ENCODE measurements around the gene AASDH.

The AASDH gene

DNA sequence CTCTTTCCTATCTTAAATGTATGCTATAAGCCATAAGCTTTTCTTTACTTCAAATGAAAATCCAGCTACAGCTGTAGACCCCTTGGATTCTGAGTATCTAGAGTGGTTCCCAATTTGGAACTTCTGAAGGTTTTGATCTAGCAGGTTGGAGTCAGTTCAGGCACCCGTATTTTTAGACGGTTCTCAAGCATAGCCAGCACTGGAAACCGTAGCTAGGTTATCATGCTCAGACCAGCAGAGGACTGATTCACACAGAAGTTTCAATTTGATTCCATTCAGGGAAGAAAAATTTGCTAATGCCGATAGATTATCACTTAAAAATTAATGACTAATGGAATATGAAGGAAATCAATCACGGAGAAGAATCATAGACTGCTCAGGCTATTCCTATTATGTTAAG is 36.9 kb upstream of the AASDH start:
- peaks cover 13% of the 10 kb centered on the region for H3K4me1 ChIP-seq (ENCODE audit: insufficient read depth, low read length)
- no peaks in the 10 kb centered on the region for H3K27me3 ChIP-seq (ENCODE audit: insufficient read depth, low read length)
- H3K4me3 ChIP-seq (ENCODE audit: low read length) = no peak overlapping the region
- no peak overlapping the region for H3K27ac ChIP-seq (ENCODE audit: low read depth, low read length)
- H3K9ac ChIP-seq (ENCODE audit: low read depth, low read length) = no peak overlapping the region
- H3K9me3 ChIP-seq (ENCODE audit: insufficient read depth, low read depth, low read length) = peaks cover 3% of the 10 kb centered on the region
- H3K36me3 ChIP-seq (ENCODE audit: insufficient read depth, low read length) = peaks cover 22% of the 10 kb centered on the region
- WGBS = 92% methylated on average over 5 of the region's 5 CpGs

- Histone ChIP-seq H3K36me3 (ENCODE audit: insufficient read depth, low read length) (peaks cover 12% of the 10 kb centered on the region), H3K27ac (ENCODE audit: low read depth, low read length) (no peak overlapping the region), H3K27me3 (ENCODE audit: insufficient read depth, low read length) (no peaks in the 10 kb centered on the region), H3K4me1 (ENCODE audit: insufficient read depth, low read length) (peaks cover 9% of the 10 kb centered on the region), H3K9me3 (ENCODE audit: insufficient read depth, low read depth, low read length) (peaks cover 3% of the 10 kb centered on the region), H3K4me3 (ENCODE audit: low read length) (no peak overlapping the region), H3K9ac (ENCODE audit: low read depth, low read length) (no peak overlapping the region)
- WGBS = 96% methylated on average over 3 of the region's 3 CpGs
Measured at GRCh38 chr4:56417396-56417795, 30.1 kb upstream of the AASDH start.

GRCh38 chr4:56416349-56416748 is 29.1 kb upstream of the AASDH start:
- WGBS = 88% methylated on average over 2 of the region's 3 CpGs
- H3K4me3 ChIP-seq (ENCODE audit: low read length) = no peak overlapping the region
- H3K27ac ChIP-seq (ENCODE audit: low read depth, low read length) = no peak overlapping the region
- peaks cover 1% of the 10 kb centered on the region for H3K9me3 ChIP-seq (ENCODE audit: insufficient read depth, low read depth, low read length)
- H3K4me1 ChIP-seq (ENCODE audit: insufficient read depth, low read length) = peaks cover 17% of the 10 kb centered on the region
- peaks cover 8% of the 10 kb centered on the region for H3K36me3 ChIP-seq (ENCODE audit: insufficient read depth, low read length)
- no peaks in the 10 kb centered on the region for H3K27me3 ChIP-seq (ENCODE audit: insufficient read depth, low read length)
- H3K9ac ChIP-seq (ENCODE audit: low read depth, low read length) = no peak overlapping the region

GRCh38 chr4:56414135-56414670 is 26.9 kb upstream of the AASDH start:
- H3K27me3 ChIP-seq (ENCODE audit: insufficient read depth, low read length) = no peaks in the 10 kb centered on the region
- no peaks in the 10 kb centered on the region for H3K36me3 ChIP-seq (ENCODE audit: insufficient read depth, low read length)
- no peaks in the 10 kb centered on the region for H3K9me3 ChIP-seq (ENCODE audit: insufficient read depth, low read depth, low read length)
- peaks cover 37% of the 10 kb centered on the region for H3K4me1 ChIP-seq (ENCODE audit: insufficient read depth, low read length)
- no peak overlapping the region for H3K4me3 ChIP-seq (ENCODE audit: low read length)
- H3K9ac ChIP-seq (ENCODE audit: low read depth, low read length) = no peak overlapping the region
- 97% methylated on average over 4 of the region's 4 CpGs for WGBS
- no peak overlapping the region for H3K27ac ChIP-seq (ENCODE audit: low read depth, low read length)

DNA sequence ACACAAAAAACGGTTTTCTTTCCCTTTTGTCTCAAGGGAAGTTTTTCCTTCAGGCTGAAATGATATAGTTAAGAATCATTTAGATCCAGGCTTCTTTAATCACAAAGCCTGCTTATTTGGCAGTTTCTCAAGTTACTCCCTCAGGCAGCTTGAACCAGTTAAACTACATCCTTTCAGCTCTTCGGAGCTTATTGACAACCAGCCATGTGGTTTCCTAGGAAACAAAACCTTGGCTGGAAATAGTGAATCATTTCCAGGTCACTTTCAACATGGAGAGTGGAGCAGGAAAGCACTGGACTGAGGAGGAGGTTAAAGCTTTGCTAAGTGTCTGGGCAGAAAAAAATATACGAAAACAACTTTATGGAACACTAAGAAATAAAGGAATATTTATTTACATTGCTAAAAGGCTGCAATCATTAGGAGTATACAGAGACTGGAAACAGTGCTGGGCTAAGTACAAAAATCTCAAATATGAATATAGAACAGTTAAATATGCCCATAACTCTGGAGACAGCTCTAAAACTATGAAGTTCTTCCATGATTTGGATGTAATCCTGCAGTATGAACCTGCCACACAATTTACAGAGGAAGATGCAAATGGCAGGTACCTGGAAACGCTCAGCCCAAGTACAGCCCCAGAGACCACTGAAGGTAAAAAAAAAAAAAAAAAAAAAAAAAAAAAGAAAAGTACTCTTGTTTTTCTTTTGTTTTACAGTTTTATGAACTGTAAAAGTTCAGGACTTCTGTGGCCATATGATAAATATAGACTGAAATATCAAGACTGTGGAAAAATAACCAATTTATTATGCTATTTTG is 23.2 kb upstream of the AASDH start:
- H3K4me3 ChIP-seq (ENCODE audit: low read length) = peak overlapping the region; percentile 38
- WGBS = 43% methylated on average over 2 of the region's 4 CpGs
- no peaks in the 10 kb centered on the region for H3K27me3 ChIP-seq (ENCODE audit: insufficient read depth, low read length)
- H3K36me3 ChIP-seq (ENCODE audit: insufficient read depth, low read length) = peaks cover 26% of the 10 kb centered on the region
- peak overlapping the region; percentile 74 for H3K27ac ChIP-seq (ENCODE audit: low read depth, low read length)
- no peaks in the 10 kb centered on the region for H3K9me3 ChIP-seq (ENCODE audit: insufficient read depth, low read depth, low read length)
- H3K4me1 ChIP-seq (ENCODE audit: insufficient read depth, low read length) = peaks cover 43% of the 10 kb centered on the region
- H3K9ac ChIP-seq (ENCODE audit: low read depth, low read length) = peak overlapping the region; percentile 64

DNA sequence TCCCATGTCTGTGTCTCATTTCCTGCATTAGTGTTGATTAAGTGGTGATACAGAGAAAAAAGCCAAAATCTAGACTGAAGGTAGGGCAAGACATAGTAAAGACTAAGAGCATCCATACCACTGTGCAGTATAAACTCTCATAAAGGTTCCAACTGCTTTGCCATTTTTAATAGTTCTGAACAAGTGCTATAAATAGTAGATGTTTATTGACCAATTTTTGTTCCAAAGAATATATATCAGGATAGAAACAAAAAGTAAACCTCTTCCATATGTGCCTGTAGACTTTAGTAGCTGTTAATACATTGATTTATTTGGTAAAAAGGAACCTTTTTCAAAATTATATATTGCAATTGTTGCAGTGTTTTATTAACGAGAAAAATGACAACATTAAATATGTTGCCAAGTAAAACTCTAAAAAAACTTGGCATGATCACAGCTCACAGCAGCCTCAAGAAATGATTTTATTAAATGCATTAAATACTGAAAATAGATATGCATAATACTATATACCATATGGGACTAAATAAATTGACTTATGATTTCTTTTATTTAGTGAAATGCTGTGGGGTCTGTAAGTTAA is 22.3 kb upstream of the AASDH start:
- H3K36me3 ChIP-seq (ENCODE audit: insufficient read depth, low read length) = peaks cover 35% of the 10 kb centered on the region
- H3K4me1 ChIP-seq (ENCODE audit: insufficient read depth, low read length) = peaks cover 37% of the 10 kb centered on the region
- peak overlapping the region; percentile 74 for H3K27ac ChIP-seq (ENCODE audit: low read depth, low read length)
- no CpG with 5 or more reads among the region's 1 CpG for WGBS
- H3K4me3 ChIP-seq (ENCODE audit: low read length) = no peak overlapping the region
- H3K27me3 ChIP-seq (ENCODE audit: insufficient read depth, low read length) = no peaks in the 10 kb centered on the region
- H3K9me3 ChIP-seq (ENCODE audit: insufficient read depth, low read depth, low read length) = no peaks in the 10 kb centered on the region
- H3K9ac ChIP-seq (ENCODE audit: low read depth, low read length) = peak overlapping the region; percentile 39

GRCh38 chr4:56408978-56409377 is 21.7 kb upstream of the AASDH start:
- peaks cover 41% of the 10 kb centered on the region for H3K36me3 ChIP-seq (ENCODE audit: insufficient read depth, low read length)
- H3K9me3 ChIP-seq (ENCODE audit: insufficient read depth, low read depth, low read length) = no peaks in the 10 kb centered on the region
- WGBS = 100% methylated on average over 2 of the region's 2 CpGs
- H3K27ac ChIP-seq (ENCODE audit: low read depth, low read length) = peak overlapping the region; percentile 4; the same call in 1 of the 2 replicates
- peaks cover 34% of the 10 kb centered on the region for H3K4me1 ChIP-seq (ENCODE audit: insufficient read depth, low read length)
- H3K4me3 ChIP-seq (ENCODE audit: low read length) = no peak overlapping the region
- no peaks in the 10 kb centered on the region for H3K27me3 ChIP-seq (ENCODE audit: insufficient read depth, low read length)
- no peak overlapping the region for H3K9ac ChIP-seq (ENCODE audit: low read depth, low read length)

- peaks cover 67% of the 10 kb centered on the region for H3K36me3 ChIP-seq (ENCODE audit: insufficient read depth, low read length)
- H3K9me3 ChIP-seq (ENCODE audit: insufficient read depth, low read depth, low read length) = no peaks in the 10 kb centered on the region
- no peaks in the 10 kb centered on the region for H3K27me3 ChIP-seq (ENCODE audit: insufficient read depth, low read length)
- 93% methylated on average over 4 of the region's 4 CpGs for WGBS
- H3K9ac ChIP-seq (ENCODE audit: low read depth, low read length) = no peak overlapping the region
- no peak overlapping the region for H3K27ac ChIP-seq (ENCODE audit: low read depth, low read length)
- no peak overlapping the region for H3K4me3 ChIP-seq (ENCODE audit: low read length)
- peaks cover 30% of the 10 kb centered on the region for H3K4me1 ChIP-seq (ENCODE audit: insufficient read depth, low read length)
Measured at GRCh38 chr4:56406151-56406550, 18.9 kb upstream of the AASDH start.

GRCh38 chr4:56405016-56405415 is 17.7 kb upstream of the AASDH start:
- peaks cover 31% of the 10 kb centered on the region for H3K4me1 ChIP-seq (ENCODE audit: insufficient read depth, low read length)
- no peak overlapping the region for H3K9ac ChIP-seq (ENCODE audit: low read depth, low read length)
- H3K27me3 ChIP-seq (ENCODE audit: insufficient read depth, low read length) = no peaks in the 10 kb centered on the region
- peaks cover 78% of the 10 kb centered on the region for H3K36me3 ChIP-seq (ENCODE audit: insufficient read depth, low read length)
- H3K9me3 ChIP-seq (ENCODE audit: insufficient read depth, low read depth, low read length) = no peaks in the 10 kb centered on the region
- no peak overlapping the region for H3K4me3 ChIP-seq (ENCODE audit: low read length)
- H3K27ac ChIP-seq (ENCODE audit: low read depth, low read length) = no peak overlapping the region
- 94% methylated on average over 1 of the region's 1 CpG for WGBS

GRCh38 chr4:56400560-56400959 is 13.3 kb upstream of the AASDH start:
- Histone ChIP-seq H3K4me3 (ENCODE audit: low read length) (peak overlapping the region; percentile 0; the same call in 1 of the 2 replicates), H3K27me3 (ENCODE audit: insufficient read depth, low read length) (no peaks in the 10 kb centered on the region), H3K9ac (ENCODE audit: low read depth, low read length) (no peak overlapping the region), H3K9me3 (ENCODE audit: insufficient read depth, low read depth, low read length) (no peaks in the 10 kb centered on the region), H3K27ac (ENCODE audit: low read depth, low read length) (peak overlapping the region; percentile 62; the same call in 1 of the 2 replicates), H3K36me3 (ENCODE audit: insufficient read depth, low read length) (peaks cover 97% of the 10 kb centered on the region), H3K4me1 (ENCODE audit: insufficient read depth, low read length) (peaks cover 21% of the 10 kb centered on the region)
- WGBS = 68% methylated on average over 5 of the region's 6 CpGs

GRCh38 chr4:56391270-56391669 is 4.0 kb upstream of the AASDH start:
- no peak overlapping the region for H3K27ac ChIP-seq (ENCODE audit: low read depth, low read length)
- H3K4me1 ChIP-seq (ENCODE audit: insufficient read depth, low read length) = 0 out of 2 replicates have a peak, but pooled peaks cover under 1% of the 10 kb centered on the region
- no peak overlapping the region for H3K4me3 ChIP-seq (ENCODE audit: low read length)
- no peaks in the 10 kb centered on the region for H3K27me3 ChIP-seq (ENCODE audit: insufficient read depth, low read length)
- H3K9me3 ChIP-seq (ENCODE audit: insufficient read depth, low read depth, low read length) = no peaks in the 10 kb centered on the region
- 96% methylated on average over 7 of the region's 8 CpGs for WGBS
- peaks cover 49% of the 10 kb centered on the region for H3K36me3 ChIP-seq (ENCODE audit: insufficient read depth, low read length)
- H3K9ac ChIP-seq (ENCODE audit: low read depth, low read length) = no peak overlapping the region

Data from HUES64 (cell line).